Uterus (tissue), 4 donors: ENCODE data around the gene TMEM234. TPM values are rescaled to one million over a fixed set of nuclear protein-coding genes. Genes with fewer than 3 reads are reported as not detected.

Experiments
- DNase-seq, 2 donors: peaks; one replicate each; pipeline ENCODE4 v3.0.0-alpha.2; 2019 to 2020
- H3K27ac ChIP-seq, 2 donors: fragments of 200-600 bp; sonication (generic); 1 replicate in 1 of 2; 2 replicates in 1 of 2; pipeline ENCODE4 v1.5.1; 2016 to 2018
- H3K27me3 ChIP-seq, 2 donors: fragments of 200-600 bp; sonication (generic); one replicate each; pipeline ENCODE4 v1.5.1; 2018 to 2019; ENCODE audit warnings: control low read depth in 1 of 2
- H3K36me3 ChIP-seq, 2 donors: fragments of 200-600 bp; sonication (generic); one replicate each; pipeline ENCODE4 v1.5.1; 2019; ENCODE audit warnings: control low read depth in 1 of 2
- H3K4me1 ChIP-seq, 2 donors: fragments of 200-600 bp; sonication (generic); one replicate each; pipeline ENCODE4 v1.5.1; 2018 to 2019; ENCODE audit warnings: control low read depth in 1 of 2
- H3K4me3 ChIP-seq, 2 donors: fragments of 200-600 bp; sonication (generic); 1 replicate in 1 of 2; 2 replicates in 1 of 2; pipeline ENCODE4 v1.5.1; 2018 to 2019; ENCODE audit warnings: mild to moderate bottlenecking in 1 of 2
- H3K9me3 ChIP-seq, 2 donors: fragments of 200-600 bp; sonication (generic); one replicate each; pipeline ENCODE4 v1.5.1; 2019; ENCODE audit warnings: control low read depth in 1 of 2
- CTCF ChIP-seq, 4 experiments: fragments of 200-600 bp in 2 of 4; fragments of 450-650 bp in 2 of 4; sonication (generic) in 2 of 4; IDR thresholded peaks; one replicate each; pipeline ENCODE4 v1.5.1; 2016 to 2019; ENCODE audit warnings: antibody characterized with exemption in 4 of 4, mild to moderate bottlenecking in 2 of 4, moderate library complexity in 1 of 4
- POLR2A ChIP-seq, 2 donors: fragments of 450-650 bp; IDR thresholded peaks; one replicate each; pipeline ENCODE4 v1.6.1; 2016; ENCODE audit warnings: antibody characterized with exemption in 2 of 2, mild to moderate bottlenecking in 1 of 2, moderate library complexity in 1 of 2
- intact Hi-C: fragments of 100-400 bp; cut with DNase I; formaldehyde crosslinking; loops from one replicate; pipeline ENCODE4 v1.15.1; 2023; ENCODE audit warnings: low total_unique reads
- total RNA-seq, 4 donors: library from RNA; depleted of rRNA in 3 of 4; stranded (reverse); fragments of >200 nt in 3 of 4; gene quantifications; one replicate each; pipeline versions ENCODE4 v1.1.0 to v1.2.4, GENCODE V29; 2014 to 2023
- donor health status: DM: yes; HTN: yes; CAD: no.

Gene TMEM234
- total RNA-seq, 4 donors from 2014 or later: 0.59 to 40.8 (median 13.5) TPM

- H3K36me3 ChIP-seq: no peaks in the 10 kb centered on the region
- H3K9me3 ChIP-seq: no peaks in the 10 kb centered on the region
- no peak overlapping the region for H3K27ac ChIP-seq
- DNase-seq: no peak
- H3K4me3 ChIP-seq: no peak overlapping the region
- intact Hi-C loops: no loop called here
- peaks cover 0 to 7% of the 10 kb centered on the region in 2 donors for H3K4me1 ChIP-seq
- no peaks in the 10 kb centered on the region for H3K27me3 ChIP-seq
- TF ChIP-seq CTCF (IDR thresholded peaks at IDR 0.05) (no peak), POLR2A (IDR thresholded peaks at IDR 0.05) (no peak)
Observed at GRCh38 chr1:32195972-32196823, 26.0 kb downstream of the TMEM234 start.

GRCh38 chr1:32195531-32195930 is 26.6 kb downstream of the TMEM234 start:
- Histone ChIP-seq H3K9me3 (no peaks in the 10 kb centered on the region), H3K36me3 (no peaks in the 10 kb centered on the region), H3K27me3 (no peaks in the 10 kb centered on the region), H3K4me3 (no peak overlapping the region), H3K27ac (no peak overlapping the region), H3K4me1 (peaks cover 0 to 7% of the 10 kb centered on the region in 2 donors)
- intact Hi-C loops: no loop called here
- no peak for TF ChIP-seq POLR2A (IDR thresholded peaks at IDR 0.05)
- no peak for TF ChIP-seq CTCF (IDR thresholded peaks at IDR 0.05)
- no peak for DNase-seq

GRCh38 chr1:32194984-32195383 is 27.2 kb downstream of the TMEM234 start:
- Histone ChIP-seq H3K4me3 (no peak overlapping the region), H3K27ac (no peak overlapping the region), H3K27me3 (no peaks in the 10 kb centered on the region), H3K36me3 (no peaks in the 10 kb centered on the region), H3K4me1 (peaks cover 0 to 7% of the 10 kb centered on the region in 2 donors), H3K9me3 (no peaks in the 10 kb centered on the region)
- no peak for TF ChIP-seq POLR2A (IDR thresholded peaks at IDR 0.05)
- TF ChIP-seq CTCF (IDR thresholded peaks at IDR 0.05): no peak
- DNase-seq: no peak
- intact Hi-C loops: no loop called here

GRCh38 chr1:32192220-32192948 is 29.8 kb downstream of the TMEM234 start:
- H3K4me3 ChIP-seq: no peak overlapping the region
- no peaks in the 10 kb centered on the region for H3K27me3 ChIP-seq
- H3K9me3 ChIP-seq: no peaks in the 10 kb centered on the region
- no peaks in the 10 kb centered on the region for H3K4me1 ChIP-seq
- TF ChIP-seq CTCF (IDR thresholded peaks at IDR 0.05) (no peak), POLR2A (IDR thresholded peaks at IDR 0.05) (no peak)
- intact Hi-C loops: no loop called here
- DNase-seq: no peak
- no peak overlapping the region for H3K27ac ChIP-seq
- H3K36me3 ChIP-seq: no peaks in the 10 kb centered on the region

- no peak for DNase-seq
- no peaks in the 10 kb centered on the region for H3K27me3 ChIP-seq
- no peak overlapping the region for H3K27ac ChIP-seq
- intact Hi-C loops: no loop called here
- TF ChIP-seq CTCF (IDR thresholded peaks at IDR 0.05): no peak
- TF ChIP-seq POLR2A (IDR thresholded peaks at IDR 0.05): no peak
- no peaks in the 10 kb centered on the region for H3K9me3 ChIP-seq
- H3K36me3 ChIP-seq: no peaks in the 10 kb centered on the region
- no peak overlapping the region for H3K4me3 ChIP-seq
- peaks cover 0 to 2% of the 10 kb centered on the region in 2 donors for H3K4me1 ChIP-seq
Observed at GRCh38 chr1:32187850-32188249, 34.3 kb downstream of the TMEM234 start.
